Measurements from ENCODE around the gene CTNND2. TPM values are rescaled to one million over a fixed set of nuclear protein-coding genes. Genes with fewer than 3 reads are reported as not detected.

The CTNND2 gene
- total RNA-seq, 1 experiment from 2014 or later: 7.0 TPM

DNA sequence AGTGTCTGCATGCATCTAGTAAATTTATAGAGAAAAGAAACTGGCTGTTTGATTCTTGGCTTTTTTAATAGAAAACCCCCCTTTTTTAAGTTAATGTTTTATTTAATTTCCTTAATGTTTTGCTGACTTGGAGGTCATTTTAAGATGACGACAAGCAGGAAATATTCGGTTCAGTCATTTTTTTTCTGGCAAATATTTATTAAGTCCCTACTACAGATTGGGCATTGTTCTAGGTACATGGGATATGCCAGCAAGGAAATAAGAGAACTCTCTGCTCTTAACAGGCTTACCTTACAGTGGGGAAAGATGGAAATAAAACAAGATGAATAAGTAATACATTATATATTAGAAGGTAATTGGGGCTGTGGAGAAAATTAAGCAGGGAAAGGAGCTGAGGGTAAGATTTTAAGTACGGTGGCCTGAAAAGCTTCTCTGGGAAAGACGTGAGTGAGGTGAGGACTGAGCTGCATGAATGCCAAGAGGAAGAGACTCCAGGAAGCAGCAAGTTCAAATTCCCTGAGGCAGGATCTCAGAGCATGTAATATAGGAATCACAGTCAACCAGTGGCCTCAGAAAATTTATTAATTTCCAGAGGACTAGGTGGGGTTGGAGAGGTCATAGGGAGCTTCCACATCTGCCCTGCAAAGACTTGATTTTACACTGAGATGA is 827.2 kb downstream of the CTNND2 start:
- H2BK120ac ChIP-seq (ENCODE audit: low read depth, low read length, poor library complexity, severe bottlenecking): no peak overlapping the region
- TF ChIP-seq, protein P1, sequence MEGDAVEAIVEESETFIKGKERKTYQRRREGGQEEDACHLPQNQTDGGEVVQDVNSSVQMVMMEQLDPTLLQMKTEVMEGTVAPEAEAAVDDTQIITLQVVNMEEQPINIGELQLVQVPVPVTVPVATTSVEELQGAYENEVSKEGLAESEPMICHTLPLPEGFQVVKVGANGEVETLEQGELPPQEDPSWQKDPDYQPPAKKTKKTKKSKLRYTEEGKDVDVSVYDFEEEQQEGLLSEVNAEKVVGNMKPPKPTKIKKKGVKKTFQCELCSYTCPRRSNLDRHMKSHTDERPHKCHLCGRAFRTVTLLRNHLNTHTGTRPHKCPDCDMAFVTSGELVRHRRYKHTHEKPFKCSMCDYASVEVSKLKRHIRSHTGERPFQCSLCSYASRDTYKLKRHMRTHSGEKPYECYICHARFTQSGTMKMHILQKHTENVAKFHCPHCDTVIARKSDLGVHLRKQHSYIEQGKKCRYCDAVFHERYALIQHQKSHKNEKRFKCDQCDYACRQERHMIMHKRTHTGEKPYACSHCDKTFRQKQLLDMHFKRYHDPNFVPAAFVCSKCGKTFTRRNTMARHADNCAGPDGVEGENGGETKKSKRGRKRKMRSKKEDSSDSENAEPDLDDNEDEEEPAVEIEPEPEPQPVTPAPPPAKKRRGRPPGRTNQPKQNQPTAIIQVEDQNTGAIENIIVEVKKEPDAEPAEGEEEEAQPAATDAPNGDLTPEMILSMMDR (conservative IDR thresholded peaks at IDR 0.05): no peak
- no peak overlapping the region for H4K91ac ChIP-seq (ENCODE audit: insufficient read length, low read depth, low read length)
- H3K23me2 ChIP-seq (ENCODE audit: insufficient read length, low read depth, low read length, poor library complexity, severe bottlenecking): no peaks in the 10 kb centered on the region
- no peak overlapping the region for H2AFZ ChIP-seq (ENCODE audit: low read length)
- no peak overlapping the region for H3K27ac Mint-ChIP-seq
- H2BK12ac ChIP-seq (ENCODE audit: insufficient read length, low read depth, low read length): no peak overlapping the region
- H2BK20ac ChIP-seq (ENCODE audit: low read depth, low read length, poor library complexity, severe bottlenecking): no peak overlapping the region
- no peak overlapping the region for H2BK15ac ChIP-seq (ENCODE audit: low read depth, low read length)
- no peak overlapping the region for H3K23ac ChIP-seq (ENCODE audit: insufficient read length, low read depth, low read length)
- no peak overlapping the region for H3K18ac ChIP-seq (ENCODE audit: insufficient read length, low read depth, low read length)
- H3K4ac ChIP-seq (ENCODE audit: low read depth, low read length): no peak overlapping the region
- no peak overlapping the region for H3K9ac ChIP-seq (ENCODE audit: extremely low read depth, insufficient read length, low read length)
- no peaks in the 10 kb centered on the region; the same call in 1 of the 2 replicates for H3K4me1 ChIP-seq (ENCODE audit: insufficient read depth, low read length)
- no peak overlapping the region for H3K4me2 ChIP-seq (ENCODE audit: insufficient read depth, insufficient read length, low read length)
- no peaks in the 10 kb centered on the region for H3K36me3 Mint-ChIP-seq (ENCODE audit: insufficient read depth in 1 of 3, low read depth in 3 of 3)
- WGBS (ENCODE audit: extremely low coverage, insufficient read length, low lambda C conversion rate): no CpG with 5 or more reads among the region's 4 CpGs
- no peak overlapping the region for H3K14ac ChIP-seq (ENCODE audit: insufficient read depth, low read length)
- peaks cover 11% of the 10 kb centered on the region for H3K27me3 Mint-ChIP-seq (ENCODE audit: low read depth)
- no peaks in the 10 kb centered on the region for H4K20me1 ChIP-seq (ENCODE audit: control insufficient read depth, insufficient read depth, insufficient read length)
- H3K56ac ChIP-seq (ENCODE audit: insufficient read length, low read depth, low read length): no peak overlapping the region
- no peak overlapping the region for H3T11ph ChIP-seq (ENCODE audit: low read length)
- no peak overlapping the region for H3K27ac ChIP-seq (ENCODE audit: insufficient read length, low read depth, low read length)
- H4K5ac ChIP-seq (ENCODE audit: insufficient read length, low read depth, low read length): no peak overlapping the region
- H3K4me3 Mint-ChIP-seq: no peak overlapping the region
- no peak for DNase-seq
- H2BK5ac ChIP-seq (ENCODE audit: insufficient read length, low read length): no peak overlapping the region
- H3K79me2 ChIP-seq (ENCODE audit: insufficient read depth, low read length): no peaks in the 10 kb centered on the region
- no peaks in the 10 kb centered on the region for H3K9me3 Mint-ChIP-seq
- no peaks in the 10 kb centered on the region for H3K79me1 ChIP-seq (ENCODE audit: insufficient read depth, low read depth, low read length, poor library complexity, severe bottlenecking)
- H4K8ac ChIP-seq (replicated peaks; ENCODE audit: insufficient read length, low read depth, low read length): no peak overlapping the region
- no peak overlapping the region for H2AK5ac ChIP-seq (ENCODE audit: insufficient read length, low read length)
- H3K4me1 Mint-ChIP-seq: peaks cover 2 to 4% of the 10 kb centered on the region in 2 experiments; a peak in 2 of 4 replicates
- H3K27me3 ChIP-seq (ENCODE audit: insufficient read depth, low read length): no peaks in the 10 kb centered on the region
- H3K9me3 ChIP-seq (ENCODE audit: control insufficient read depth, low read depth, low read length): no peaks in the 10 kb centered on the region
